ENCODE data around the gene MLEC.

- TF ChIP-seq CTCF (IDR thresholded peaks at IDR 0.05; ENCODE audit: low read length): no peak
- no peak for TF ChIP-seq EZH2 (IDR thresholded peaks at IDR 0.05; ENCODE audit: borderline replicate concordance, low read length)
These were observed 23.9 kb downstream of the MLEC start for GRCh38 chr12:120710805-120711296.

Data from OCI-LY1 (cell line).